ENCODE data around the gene CD8B2.
"Not testable (repeated sequence)": the region's sequence is repeated elsewhere in the genome, so short reads cannot be mapped to it uniquely, and the experiment has no call there.

Gene CD8B2

GRCh38 chr2:106551417-106552130, 64.4 kb downstream of the CD8B2 start:
- no peak for DNase-seq (ENCODE audit: low spot score)

DNA sequence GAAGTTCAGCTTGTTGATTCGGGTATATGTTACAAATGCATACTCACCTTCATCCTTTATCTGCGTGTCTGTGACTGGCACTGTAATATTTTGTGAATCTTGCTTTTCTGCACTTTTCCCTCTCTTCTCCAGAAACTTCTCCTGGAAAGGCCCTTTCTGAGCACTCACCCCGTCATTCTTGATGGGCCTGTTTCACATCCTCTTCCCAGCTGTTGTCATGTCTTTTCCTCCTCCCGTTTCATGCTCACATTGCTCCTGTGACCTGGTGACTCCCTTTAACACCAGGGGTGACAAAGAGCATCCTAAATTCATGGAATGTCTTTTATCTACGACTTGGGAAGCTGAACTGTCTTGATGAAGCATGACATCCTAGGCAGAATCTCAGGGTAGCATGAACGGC, 65.8 kb downstream of the CD8B2 start:
- no peak for DNase-seq (ENCODE audit: low spot score)

GRCh38 chr2:106553321-106553720, 66.2 kb downstream of the CD8B2 start:
- DNase-seq (ENCODE audit: low spot score) = no peak

DNA sequence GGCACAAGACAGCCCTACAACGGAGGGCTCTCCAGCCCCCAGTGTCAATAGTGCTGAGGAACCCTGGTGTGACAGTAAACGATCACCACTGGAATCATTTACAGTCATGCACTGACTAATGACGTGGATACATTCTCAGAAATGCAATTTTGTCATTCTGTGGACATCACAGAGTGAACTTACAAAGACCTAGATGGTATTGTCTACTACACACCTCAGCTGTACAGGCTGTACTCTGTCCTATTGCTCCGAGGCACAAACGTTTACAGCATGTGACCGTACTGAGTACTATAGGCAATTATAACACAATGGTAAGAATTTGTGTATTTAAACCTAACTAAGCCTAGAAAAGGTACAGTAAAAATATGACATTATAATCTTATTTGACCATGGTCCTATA, 67.2 kb downstream of the CD8B2 start:
- DNase-seq (ENCODE audit: low spot score) = no peak

- DNase-seq (ENCODE audit: low spot score) = no peak
These were observed 67.9 kb downstream of the CD8B2 start for GRCh38 chr2:106555053-106555452.

- DNase-seq (ENCODE audit: low spot score) = not testable (repeated sequence)
These were observed 72.6 kb downstream of the CD8B2 start for GRCh38 chr2:106559786-106560185.

GRCh38 chr2:106560773-106561172, 73.6 kb downstream of the CD8B2 start:
- DNase-seq (ENCODE audit: low spot score) = no peak

DNA sequence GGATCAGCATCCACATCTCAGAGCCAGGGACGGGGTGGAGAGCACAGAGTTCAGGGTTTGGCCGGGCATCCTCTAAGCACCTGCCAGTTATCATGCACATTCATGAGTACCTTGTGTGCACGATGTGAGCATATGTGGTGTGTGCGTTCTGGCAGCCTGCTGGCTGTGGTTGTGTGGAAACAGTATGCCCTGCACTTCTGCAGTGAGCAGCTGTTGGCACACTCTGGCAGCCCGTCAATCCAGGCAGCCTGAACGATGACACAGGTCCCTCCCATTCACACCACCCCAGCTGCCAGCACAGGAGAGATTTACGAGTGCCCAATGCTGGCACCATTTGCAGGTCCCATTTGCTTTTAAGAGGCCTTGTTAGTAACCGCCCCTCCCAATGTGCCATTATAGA, 74.2 kb downstream of the CD8B2 start:
- no peak for DNase-seq (ENCODE audit: low spot score)

- DNase-seq (ENCODE audit: low spot score) = no peak
These were observed 74.6 kb downstream of the CD8B2 start for GRCh38 chr2:106561803-106562202.

DNA sequence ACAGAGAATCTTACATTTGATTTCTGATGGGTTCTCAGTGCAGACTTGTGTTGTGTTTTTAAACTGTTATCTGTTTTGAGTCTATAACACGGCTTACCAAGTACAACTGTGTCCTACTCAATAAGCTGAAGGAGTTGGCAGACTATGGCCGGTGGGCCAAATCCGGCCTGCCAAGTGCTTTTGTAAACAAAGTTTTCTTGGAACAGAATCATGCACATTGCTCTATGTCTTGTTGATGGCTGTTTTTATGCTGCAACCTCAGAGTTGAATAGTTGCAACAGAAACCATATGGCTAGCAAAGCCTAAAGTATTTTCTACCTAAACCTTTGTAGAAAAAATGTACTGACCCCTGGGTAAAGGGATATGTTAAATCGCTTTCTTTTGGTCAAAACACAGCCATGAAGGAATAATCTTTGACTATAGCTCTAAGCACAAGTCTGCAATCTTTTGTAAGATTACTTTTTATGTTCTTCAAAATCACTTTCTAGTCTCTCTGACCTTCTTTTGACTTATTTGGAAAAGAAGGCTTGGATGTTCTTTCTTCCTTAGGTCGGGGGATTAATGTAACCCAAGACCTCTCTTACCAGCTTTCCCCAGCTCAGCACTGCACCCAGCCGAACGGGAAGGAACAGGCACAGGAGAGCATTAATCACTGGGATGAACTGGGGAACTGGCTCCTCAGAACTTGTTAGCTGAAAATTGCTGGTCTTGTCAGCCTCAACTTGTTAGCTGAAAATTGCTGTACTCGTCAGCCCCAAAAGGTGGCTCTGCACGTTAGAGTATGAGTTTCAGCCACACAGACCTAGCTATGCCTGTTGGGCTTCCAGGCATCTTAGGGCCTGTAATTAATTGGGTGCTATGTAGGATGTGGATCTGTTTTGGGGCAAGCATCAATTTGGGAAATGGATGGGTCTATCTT, 75.4 kb downstream of the CD8B2 start:
- DNase-seq (ENCODE audit: low spot score) = no peak

DNA sequence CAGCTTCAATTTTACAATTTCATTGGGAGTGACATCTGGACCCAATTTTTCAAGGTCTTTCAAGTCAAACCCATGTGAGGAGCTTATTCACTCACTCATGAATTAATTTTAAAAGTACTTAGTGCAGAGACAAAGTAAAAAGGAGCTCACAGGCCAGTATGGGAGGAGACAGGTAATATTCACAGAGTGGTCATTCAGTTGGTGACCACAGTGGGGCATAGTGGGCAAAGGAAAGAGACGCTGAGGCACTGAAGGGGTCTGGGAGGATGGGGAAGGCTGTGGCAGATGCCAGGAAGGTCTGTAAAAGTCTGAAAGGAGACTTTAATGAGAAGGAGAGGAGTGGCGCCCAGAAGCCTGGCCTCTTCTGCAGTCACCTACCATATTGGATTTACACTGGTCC, 76.0 kb downstream of the CD8B2 start:
- no peak for DNase-seq (ENCODE audit: low spot score)

GRCh38 chr2:106565599-106565998, 78.4 kb downstream of the CD8B2 start:
- DNase-seq (ENCODE audit: low spot score) = no peak

DNA sequence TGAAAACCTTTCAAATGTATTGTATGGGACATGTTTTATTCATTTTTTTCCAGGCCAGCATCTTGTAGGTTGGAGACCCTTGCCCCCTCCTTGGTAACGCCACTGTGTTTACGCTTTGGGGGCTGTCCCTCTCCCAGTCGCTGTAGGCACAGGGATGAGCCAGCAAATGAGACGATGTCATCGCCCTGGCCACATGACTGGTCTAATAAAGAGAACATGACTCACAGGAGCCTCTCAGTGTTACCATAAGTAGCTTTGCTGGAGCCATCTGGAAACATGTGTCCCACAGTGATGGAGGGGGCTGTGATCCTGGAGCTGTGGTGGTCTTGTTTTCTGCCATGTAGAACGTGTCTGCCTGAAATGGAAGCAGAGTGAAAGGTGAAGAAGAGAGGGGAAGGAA, 78.9 kb downstream of the CD8B2 start:
- no peak for DNase-seq (ENCODE audit: low spot score)

DNA sequence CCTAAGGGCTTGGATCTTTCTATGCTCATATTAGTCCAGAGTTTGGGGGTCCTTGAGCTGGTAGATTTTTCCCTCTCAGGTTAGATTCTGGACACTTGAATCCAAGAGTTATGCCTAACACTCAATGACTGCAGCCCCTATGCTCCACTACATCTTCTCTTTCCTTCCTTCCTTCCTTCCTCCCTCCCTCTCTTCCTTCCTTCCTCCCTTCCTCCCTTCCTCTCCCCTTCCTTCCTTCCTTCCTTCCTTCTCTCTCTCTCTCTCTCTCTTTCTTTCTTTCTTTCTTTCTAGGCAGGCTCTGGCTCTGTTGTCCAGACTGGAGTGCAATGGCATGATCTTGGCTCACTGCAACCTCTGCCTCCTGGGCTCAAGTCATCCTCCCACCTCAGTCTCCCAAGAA, 79.3 kb downstream of the CD8B2 start:
- not testable (repeated sequence) for DNase-seq (ENCODE audit: low spot score)

DNA sequence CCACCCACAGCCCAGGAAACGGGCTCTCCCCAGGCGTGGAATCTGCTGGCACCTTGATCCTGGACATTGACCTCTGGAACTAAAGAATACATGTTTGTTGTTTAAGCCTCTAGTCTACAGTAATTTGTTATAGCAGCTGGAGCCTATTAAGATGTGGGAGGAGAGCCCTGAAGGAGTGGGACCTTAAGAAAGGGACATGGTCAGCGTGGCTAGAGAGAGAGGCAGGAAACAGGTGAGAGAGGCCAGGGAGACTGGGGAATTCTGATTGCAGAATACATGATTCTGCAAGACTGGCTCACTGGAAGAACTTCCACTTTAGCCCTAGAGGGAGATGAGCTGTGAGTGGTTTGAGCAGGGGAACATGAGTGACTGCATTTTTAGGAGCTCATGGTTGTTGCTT, 83.2 kb downstream of the CD8B2 start:
- no peak for DNase-seq (ENCODE audit: low spot score)
